Effector memory CD8-positive, alpha-beta T cell (primary cell): ENCODE measurements around the gene HS6ST3.
"Not testable (repeated sequence)": the region's sequence is repeated elsewhere in the genome, so short reads cannot be mapped to it uniquely, and the experiment has no call there.

Source experiments
- ATAC-seq: fragments of 150-1000 bp; cut with Tn5 transposase; replicated peaks from 2 replicates; pipeline ENCODE4 v1.10.0; 2021; ENCODE audit warnings: mild to moderate bottlenecking, moderate library complexity
- DNase-seq, 3 experiments: peaks; one replicate each; pipeline ENCODE4 v3.0.0; 2021
- H3K27ac Mint-ChIP-seq, 2 donors: one replicate each; pipeline ENCODE4 v1.8.0; 2022; ENCODE audit warnings: mild to moderate bottlenecking in 2 of 2, mixed read lengths in 2 of 2, moderate library complexity in 2 of 2
- H3K27me3 Mint-ChIP-seq, 2 donors: one replicate each; pipeline ENCODE4 v1.8.0; 2022; ENCODE audit warnings: mixed read lengths in 2 of 2
- H3K36me3 Mint-ChIP-seq: one replicate; pipeline ENCODE4 v1.8.0; 2022; ENCODE audit warnings: mild to moderate bottlenecking, moderate library complexity, mixed read lengths; ENCODE audit not compliant: insufficient read depth
- H3K4me1 Mint-ChIP-seq, 2 donors: one replicate each; pipeline ENCODE4 v1.8.0; 2022; ENCODE audit warnings: low read depth in 2 of 2, mixed read lengths in 2 of 2
- H3K4me3 Mint-ChIP-seq, 2 donors: one replicate each; pipeline ENCODE4 v1.8.0; 2022; ENCODE audit warnings: mild to moderate bottlenecking in 2 of 2, mixed read lengths in 2 of 2, moderate library complexity in 2 of 2
- H3K9me3 Mint-ChIP-seq, 2 donors: one replicate each; pipeline ENCODE4 v1.8.0; 2022; ENCODE audit warnings: mixed read lengths in 2 of 2
- total RNA-seq, 9 experiments: gene quantifications; one replicate each; lab custom pipeline; 2026; lab: John Stamatoyannopoulos, UW

The HS6ST3 gene
- 0 to 0.30 (median 0) reads per million in 9 experiments for total RNA-seq

GRCh38 chr13:96089749-96090239 is at the start of gene HS6ST3:
Gene HS6ST3 (plus strand): TSS chr13:96090107.
- peaks cover 5 to 7% of the 10 kb centered on the region in 2 donors for H3K9me3 Mint-ChIP-seq
- H3K4me1 Mint-ChIP-seq = no peaks in the 10 kb centered on the region
- no peak for DNase-seq
- H3K27me3 Mint-ChIP-seq = peaks cover 28 to 50% of the 10 kb centered on the region in 2 donors
- no peaks in the 10 kb centered on the region for H3K36me3 Mint-ChIP-seq
- no peak within 1 kb of the TSS for H3K27ac Mint-ChIP-seq
- no peak for ATAC-seq
- no peak within 1 kb of the TSS for H3K4me3 Mint-ChIP-seq

DNA sequence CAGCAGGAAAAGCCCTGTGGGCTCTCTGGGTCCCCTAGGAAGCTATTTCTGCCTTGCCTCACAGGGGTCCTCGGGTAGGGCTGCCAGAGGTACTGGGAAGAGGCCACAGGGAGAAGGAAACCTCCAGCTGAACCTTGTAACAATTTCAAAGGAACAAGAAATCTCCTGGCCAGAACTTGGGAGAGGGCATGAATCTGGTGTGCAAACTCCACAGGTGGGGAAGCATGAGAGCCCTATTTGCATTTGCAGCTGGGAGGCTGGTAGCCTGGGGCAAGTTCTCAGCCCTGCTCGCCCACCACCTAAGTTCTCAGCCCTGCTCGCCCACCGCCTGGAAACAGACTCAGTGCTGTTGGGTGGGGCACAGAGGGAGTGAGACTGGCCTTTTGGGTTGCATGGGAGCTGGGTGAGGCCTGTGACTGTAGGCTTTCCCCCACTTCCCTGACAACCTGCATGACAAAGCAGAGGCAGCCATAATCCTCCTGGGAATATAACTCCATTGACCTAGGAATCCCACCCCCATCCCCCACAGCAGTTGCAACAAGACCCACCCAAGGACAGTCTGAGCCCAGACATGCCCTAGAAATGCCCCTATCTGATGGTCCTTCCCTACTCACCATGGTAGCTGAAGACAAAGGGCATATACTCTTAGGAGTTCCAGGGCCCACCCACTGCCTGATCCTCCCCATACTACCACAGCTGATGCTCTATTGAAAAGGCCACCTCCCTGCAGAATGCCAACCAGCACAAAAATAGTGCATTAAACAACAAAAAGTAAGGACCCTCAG is 48.4 kb upstream of the HS6ST3 start:
- no peaks in the 10 kb centered on the region for H3K27me3 Mint-ChIP-seq
- no peaks in the 10 kb centered on the region for H3K4me1 Mint-ChIP-seq
- ATAC-seq (no peak), DNase-seq (no peak)
- H3K4me3 Mint-ChIP-seq = no peak overlapping the region
- peaks cover 9 to 27% of the 10 kb centered on the region in 2 donors for H3K9me3 Mint-ChIP-seq
- H3K27ac Mint-ChIP-seq = no peak overlapping the region
- no peaks in the 10 kb centered on the region for H3K36me3 Mint-ChIP-seq

GRCh38 chr13:96044238-96044637 is 45.7 kb upstream of the HS6ST3 start:
- H3K4me3 Mint-ChIP-seq = no peak overlapping the region
- no peaks in the 10 kb centered on the region for H3K4me1 Mint-ChIP-seq
- no peak for ATAC-seq
- H3K27ac Mint-ChIP-seq = no peak overlapping the region
- peaks cover 12 to 27% of the 10 kb centered on the region in 2 donors for H3K9me3 Mint-ChIP-seq
- no peaks in the 10 kb centered on the region for H3K36me3 Mint-ChIP-seq
- no peak for DNase-seq
- H3K27me3 Mint-ChIP-seq = no peaks in the 10 kb centered on the region

GRCh38 chr13:96046449-96047126 is 43.3 kb upstream of the HS6ST3 start:
- not testable (repeated sequence) for H3K4me3 Mint-ChIP-seq, H3K4me1 Mint-ChIP-seq, H3K36me3 Mint-ChIP-seq

GRCh38 chr13:96050955-96051354 is 39.0 kb upstream of the HS6ST3 start:
- not testable (repeated sequence) for H3K36me3 Mint-ChIP-seq, H3K4me3 Mint-ChIP-seq, H3K4me1 Mint-ChIP-seq, H3K27ac Mint-ChIP-seq, DNase-seq, ATAC-seq
- H3K9me3 Mint-ChIP-seq = peaks cover 4 to 11% of the 10 kb centered on the region in 2 donors
- H3K27me3 Mint-ChIP-seq = peaks cover 0 to 25% of the 10 kb centered on the region in 2 donors

More at GRCh38 chr13:96046449-96047126, 43.3 kb upstream of the HS6ST3 start:
- not testable (repeated sequence) for H3K27ac Mint-ChIP-seq, DNase-seq, ATAC-seq
- H3K9me3 Mint-ChIP-seq = peaks cover 6 to 27% of the 10 kb centered on the region in 2 donors
- H3K27me3 Mint-ChIP-seq = peaks cover 0 to 10% of the 10 kb centered on the region in 2 donors

GRCh38 chr13:96051491-96051890 is 38.4 kb upstream of the HS6ST3 start:
- not testable (repeated sequence) for DNase-seq, H3K27ac Mint-ChIP-seq, H3K4me1 Mint-ChIP-seq, H3K4me3 Mint-ChIP-seq, H3K36me3 Mint-ChIP-seq, ATAC-seq
- Mint-ChIP-seq H3K9me3 (peaks cover 4 to 11% of the 10 kb centered on the region in 2 donors), H3K27me3 (peaks cover 0 to 25% of the 10 kb centered on the region in 2 donors)

- ATAC-seq, H3K27ac Mint-ChIP-seq, H3K36me3 Mint-ChIP-seq, H3K4me1 Mint-ChIP-seq, DNase-seq: not testable (repeated sequence)
- Mint-ChIP-seq H3K27me3 (peaks cover 0 to 25% of the 10 kb centered on the region in 2 donors), H3K4me3 (peak overlapping the region in 1 of 2 donors; percentile 53), H3K9me3 (peaks cover 4 to 11% of the 10 kb centered on the region in 2 donors)
Observed at GRCh38 chr13:96051946-96052345, 38.0 kb upstream of the HS6ST3 start.

DNA sequence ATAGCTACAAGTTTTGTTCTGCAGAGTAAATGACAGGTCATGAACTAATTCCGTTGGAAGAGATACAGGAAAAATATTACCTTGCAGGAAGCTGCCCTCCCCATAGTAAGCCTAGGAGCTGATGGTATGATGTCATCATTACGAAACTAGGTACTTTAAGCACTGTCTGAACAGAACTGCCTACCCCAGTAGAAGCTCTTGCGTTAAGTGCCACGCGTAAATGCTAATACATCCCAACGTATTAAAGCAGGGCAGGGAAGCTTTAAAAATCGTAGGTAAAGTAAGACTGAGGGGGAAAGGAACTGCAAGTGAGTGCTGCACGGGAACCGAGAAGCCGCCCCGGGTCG is 37.3 kb upstream of the HS6ST3 start:
- no peaks in the 10 kb centered on the region for H3K4me1 Mint-ChIP-seq
- H3K4me3 Mint-ChIP-seq = peak overlapping the region in 1 of 2 donors; percentile 53
- H3K36me3 Mint-ChIP-seq = no peaks in the 10 kb centered on the region
- no peak for ATAC-seq
- H3K9me3 Mint-ChIP-seq = peaks cover 2 to 11% of the 10 kb centered on the region in 2 donors
- no peak overlapping the region for H3K27ac Mint-ChIP-seq
- peaks cover 0 to 25% of the 10 kb centered on the region in 2 donors for H3K27me3 Mint-ChIP-seq
- no peak for DNase-seq

DNA sequence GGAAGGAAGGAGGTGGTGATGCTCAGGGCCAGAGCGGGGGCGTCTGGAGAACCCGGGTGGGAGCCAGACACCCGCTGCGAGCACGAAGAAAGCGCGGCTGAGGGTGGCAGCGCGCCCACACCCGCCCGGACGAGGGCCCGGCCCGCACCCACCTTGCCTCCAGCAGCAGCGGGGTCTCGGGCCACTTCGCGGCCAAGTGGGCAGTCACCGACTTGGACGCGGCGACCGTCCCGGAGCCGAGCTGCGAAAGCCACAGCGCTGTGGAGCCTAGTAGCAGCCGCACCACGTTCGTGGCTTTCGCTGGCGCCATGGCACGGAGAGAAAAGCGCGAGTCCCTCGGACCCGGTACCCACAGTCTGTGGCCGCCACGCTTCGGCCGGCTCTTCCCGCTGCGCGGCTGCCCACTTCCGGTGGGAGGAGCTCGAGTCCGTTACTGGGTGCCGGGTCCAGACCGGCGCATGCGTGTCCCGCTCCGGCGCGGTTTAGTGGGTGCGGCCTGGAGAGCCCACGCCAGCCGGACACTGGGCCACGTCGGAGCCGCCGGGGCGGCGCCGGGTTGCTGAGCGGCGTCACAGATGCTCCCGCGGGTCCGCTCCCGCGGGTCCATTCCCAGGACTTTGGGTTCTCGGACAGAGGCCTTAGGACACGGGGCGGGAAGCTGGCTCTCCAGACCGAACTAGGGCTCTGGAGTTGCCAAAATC is 36.8 kb upstream of the HS6ST3 start, which contains the start of gene UGGT2:
TSS of gene UGGT2 (minus strand) at position 399 of the 701 bp plus-strand sequence. CDS start at position 310, 89 bp downstream.
- ATAC-seq (no peak), DNase-seq (no peak)
- H3K27me3 Mint-ChIP-seq = peaks cover 0 to 25% of the 10 kb centered on the region in 2 donors
- H3K27ac Mint-ChIP-seq = no peak within 1 kb of the TSS
- H3K36me3 Mint-ChIP-seq = no peaks in the 10 kb centered on the region
- peaks cover 2 to 11% of the 10 kb centered on the region in 2 donors for H3K9me3 Mint-ChIP-seq
- peak within 1 kb of the TSS in 1 of 2 donors; percentile 53 for H3K4me3 Mint-ChIP-seq
- H3K4me1 Mint-ChIP-seq = no peaks in the 10 kb centered on the region

DNA sequence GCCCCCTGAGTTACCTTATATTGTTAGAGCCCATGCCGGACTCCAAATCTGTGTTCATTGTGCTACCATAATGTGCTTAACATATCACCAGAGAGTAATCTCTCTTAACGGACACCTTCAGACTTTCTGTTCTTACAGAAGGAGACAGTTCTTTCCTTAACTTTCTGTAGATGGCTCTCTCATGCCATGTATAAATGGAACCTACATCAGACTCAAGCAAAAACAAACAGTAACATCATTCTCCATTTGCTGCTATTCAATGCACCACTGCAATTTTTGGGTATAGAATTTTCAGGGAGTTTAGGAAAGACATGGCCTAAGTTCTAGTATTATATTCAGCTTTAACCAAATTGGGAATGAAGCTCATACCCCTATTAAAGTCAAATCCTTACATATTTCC is 24.1 kb upstream of the HS6ST3 start:
- no peaks in the 10 kb centered on the region for H3K4me1 Mint-ChIP-seq
- no peaks in the 10 kb centered on the region for H3K27me3 Mint-ChIP-seq
- no peaks in the 10 kb centered on the region for H3K36me3 Mint-ChIP-seq
- no peak overlapping the region for H3K27ac Mint-ChIP-seq
- H3K9me3 Mint-ChIP-seq = peaks cover 3 to 8% of the 10 kb centered on the region in 2 donors
- no peak for ATAC-seq
- no peak overlapping the region for H3K4me3 Mint-ChIP-seq
- no peak for DNase-seq

DNA sequence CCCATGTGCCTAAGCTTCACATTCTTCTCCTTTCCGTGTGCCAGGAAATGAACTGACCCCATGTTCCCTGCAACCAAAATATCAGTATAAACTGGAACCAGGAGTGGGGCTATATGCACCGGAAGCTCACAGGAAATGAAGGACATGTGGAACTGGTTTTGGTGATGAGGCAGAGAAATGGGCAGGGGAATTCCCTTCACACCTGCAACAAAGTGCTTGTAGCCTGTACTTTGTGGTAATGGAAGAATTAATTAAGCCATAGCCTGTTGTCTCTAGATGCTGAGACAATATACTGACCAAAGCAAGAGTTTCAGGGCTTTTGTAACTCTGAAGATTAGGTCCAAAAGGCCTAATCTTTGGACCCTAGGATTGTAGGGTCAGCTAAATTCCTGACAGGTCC is 21.2 kb upstream of the HS6ST3 start:
- Mint-ChIP-seq H3K9me3 (peaks cover 0 to 4% of the 10 kb centered on the region in 2 donors), H3K27me3 (no peaks in the 10 kb centered on the region), H3K4me1 (no peaks in the 10 kb centered on the region), H3K4me3 (no peak overlapping the region), H3K27ac (no peak overlapping the region), H3K36me3 (no peaks in the 10 kb centered on the region)
- DNase-seq = no peak
- no peak for ATAC-seq

DNA sequence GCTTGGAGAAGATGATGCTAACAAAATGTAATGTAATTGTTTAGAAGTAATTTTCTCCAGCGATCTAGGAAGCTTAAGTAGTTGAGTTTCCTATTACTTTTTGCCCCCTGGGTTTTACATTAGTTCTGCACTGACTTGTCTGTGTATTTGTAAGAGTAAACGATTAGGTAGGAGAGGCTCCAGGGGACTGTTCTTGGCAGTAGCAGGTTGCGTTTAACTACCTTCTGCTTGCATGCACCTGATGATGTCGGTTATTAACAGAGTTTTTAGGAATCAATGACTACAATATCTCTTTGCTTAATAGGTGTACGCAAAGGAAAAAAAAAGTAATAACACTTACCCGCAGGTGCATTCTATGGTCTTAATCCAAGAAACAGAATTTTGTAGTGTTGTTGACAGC is 18.4 kb upstream of the HS6ST3 start:
- Mint-ChIP-seq H3K36me3 (no peaks in the 10 kb centered on the region), H3K4me1 (no peaks in the 10 kb centered on the region), H3K4me3 (no peak overlapping the region), H3K27ac (no peak overlapping the region), H3K9me3 (peaks cover 3 to 4% of the 10 kb centered on the region in 2 donors), H3K27me3 (no peaks in the 10 kb centered on the region)
- no peak for ATAC-seq
- no peak for DNase-seq

GRCh38 chr13:96072392-96072791 is 17.5 kb upstream of the HS6ST3 start:
- Mint-ChIP-seq H3K4me3 (no peak overlapping the region), H3K4me1 (no peaks in the 10 kb centered on the region), H3K9me3 (peaks cover 6 to 8% of the 10 kb centered on the region in 2 donors), H3K27ac (no peak overlapping the region), H3K27me3 (no peaks in the 10 kb centered on the region), H3K36me3 (no peaks in the 10 kb centered on the region)
- DNase-seq = no peak
- no peak for ATAC-seq
